Amniotic stem cell (primary cell): ENCODE measurements around the gene SBF2.

Experiments used
- DNase-seq: peaks from one replicate; lab custom pipeline; 2025; lab: John Stamatoyannopoulos, UW

Gene SBF2

GRCh38 chr11:9851366-9851765, 442.7 kb downstream of the SBF2 start:
- DNase-seq = no peak

- DNase-seq = no peak
Observed at GRCh38 chr11:9850224-9850895, 443.7 kb downstream of the SBF2 start.

- DNase-seq = no peak
Observed at GRCh38 chr11:9849389-9849788, 444.6 kb downstream of the SBF2 start.

- no peak for DNase-seq
Observed at GRCh38 chr11:9847636-9848035, 446.4 kb downstream of the SBF2 start.

GRCh38 chr11:9842923-9843322, 451.1 kb downstream of the SBF2 start:
- no peak for DNase-seq

- no peak for DNase-seq
Observed at GRCh38 chr11:9840460-9841004, 453.5 kb downstream of the SBF2 start.

GRCh38 chr11:9839550-9839949, 454.5 kb downstream of the SBF2 start:
- DNase-seq = no peak

- no peak for DNase-seq
Observed at GRCh38 chr11:9838961-9839360, 455.1 kb downstream of the SBF2 start.

- no peak for DNase-seq
Observed at GRCh38 chr11:9838229-9838628, 455.8 kb downstream of the SBF2 start.

GRCh38 chr11:9834291-9834690, 459.7 kb downstream of the SBF2 start:
- no peak for DNase-seq

GRCh38 chr11:9831122-9831521, 462.9 kb downstream of the SBF2 start:
- DNase-seq = no peak

- no peak for DNase-seq
Observed at GRCh38 chr11:9827708-9828107, 466.3 kb downstream of the SBF2 start.

- no peak for DNase-seq
Observed at GRCh38 chr11:9826390-9826789, 467.6 kb downstream of the SBF2 start.

- no peak for DNase-seq
Observed at GRCh38 chr11:9825895-9826294, 468.1 kb downstream of the SBF2 start.

- DNase-seq = no peak
Observed at GRCh38 chr11:9825315-9825714, 468.7 kb downstream of the SBF2 start.

- DNase-seq = no peak
Observed at GRCh38 chr11:9823887-9824385, 470.1 kb downstream of the SBF2 start.

- DNase-seq = no peak
Observed at GRCh38 chr11:9823439-9823838, 470.6 kb downstream of the SBF2 start.

- no peak for DNase-seq
Observed at GRCh38 chr11:9821008-9821752, 472.8 kb downstream of the SBF2 start.

GRCh38 chr11:9820260-9820659, 473.8 kb downstream of the SBF2 start:
- DNase-seq = no peak

GRCh38 chr11:9817191-9817590, 476.8 kb downstream of the SBF2 start:
- DNase-seq = no peak

- peak; percentile 17 for DNase-seq
Observed at GRCh38 chr11:9815486-9816136, 478.4 kb downstream of the SBF2 start.

GRCh38 chr11:9814108-9814507, 479.9 kb downstream of the SBF2 start:
- no peak for DNase-seq

GRCh38 chr11:9808943-9809342, 485.1 kb downstream of the SBF2 start:
- no peak for DNase-seq
